Measurements from ENCODE around the gene NWD2.

Gene NWD2

DNA sequence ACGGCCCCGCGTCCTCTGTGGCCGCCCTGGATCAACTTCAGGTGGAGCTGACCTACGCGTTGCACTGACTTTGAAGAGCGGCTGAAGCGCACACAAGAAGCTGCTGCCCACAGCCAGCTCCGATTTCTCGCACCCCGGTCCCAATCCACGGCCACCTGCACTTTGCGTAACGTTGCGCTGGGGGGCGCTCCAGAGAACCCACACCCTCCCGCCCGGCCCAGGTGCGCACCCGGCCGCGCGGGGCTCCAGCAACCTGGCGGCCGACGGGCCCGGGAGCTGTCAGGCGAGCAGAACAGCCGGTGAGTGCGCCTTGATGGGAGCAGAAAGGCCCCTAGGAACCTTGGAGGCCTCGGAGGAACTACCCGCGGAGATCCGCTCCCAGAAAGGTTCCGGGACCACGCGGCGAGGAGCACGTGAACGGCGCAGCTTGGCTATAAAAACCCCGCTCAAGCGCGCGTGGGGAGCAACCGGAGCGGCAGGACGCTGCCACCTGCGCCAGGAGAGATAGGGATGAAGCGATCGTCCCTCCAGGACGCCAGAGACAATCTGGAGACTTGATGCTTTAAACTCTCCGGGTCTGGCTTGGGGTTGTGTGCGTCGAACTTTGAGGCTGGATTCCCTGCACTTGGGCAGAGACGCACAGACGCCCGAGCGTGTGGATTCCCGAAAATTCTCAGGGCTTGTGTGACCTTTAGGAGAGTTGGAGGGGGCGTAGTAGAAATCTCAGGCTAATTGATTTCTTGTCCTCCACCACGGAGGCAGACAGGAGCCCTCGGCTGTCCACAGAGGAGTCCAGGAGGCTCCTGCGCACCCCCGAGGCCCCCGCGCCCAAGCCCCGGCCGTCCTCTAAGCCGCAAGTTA is 591 bp upstream of the NWD2 start:
- Histone ChIP-seq H3K27me3 (ENCODE audit: low read depth) (no peaks in the 10 kb centered on the region), H3K36me3 (replicated peaks) (no peaks in the 10 kb centered on the region), H3K9me3 (no peaks in the 10 kb centered on the region), H3K4me1 (no peaks in the 10 kb centered on the region), H3K4me3 (no peak overlapping the region)
- no peak for DNase-seq (ENCODE audit: low spot score in 2 of 2)
- in situ Hi-C loops (cut with MboI; ENCODE audit: low sequenced_read_pairs), result no loop called here

DNA sequence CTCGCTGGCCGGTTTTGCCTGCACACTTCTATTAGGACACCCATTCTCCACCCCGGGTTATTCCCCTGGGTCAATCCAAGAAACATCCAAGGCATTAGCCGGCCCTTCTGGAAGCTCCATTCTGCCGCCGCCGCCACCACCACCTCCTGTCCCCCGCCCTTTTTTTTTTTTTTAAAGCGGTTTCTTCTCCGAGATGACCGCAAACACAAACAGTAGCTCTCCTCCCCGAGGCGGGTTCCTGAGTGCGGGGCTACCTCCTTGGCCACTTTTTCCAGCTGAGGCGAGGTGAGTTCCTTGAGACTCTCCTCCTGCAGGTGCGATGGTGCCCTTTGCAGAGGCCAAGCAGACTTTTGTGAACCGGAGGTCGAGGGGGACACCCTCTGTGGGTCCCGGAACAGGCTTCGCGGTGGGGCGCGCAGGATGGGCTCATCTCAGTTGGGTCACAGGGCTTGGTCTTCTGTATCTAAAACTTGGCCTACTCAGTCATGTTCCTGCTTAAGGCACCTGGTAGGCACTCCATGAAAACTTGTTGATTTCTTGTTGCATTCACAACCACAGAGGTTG is 930 bp downstream of the NWD2 start:
- Histone ChIP-seq H3K27me3 (ENCODE audit: low read depth) (no peaks in the 10 kb centered on the region), H3K9me3 (no peaks in the 10 kb centered on the region), H3K4me1 (no peaks in the 10 kb centered on the region), H3K36me3 (replicated peaks) (no peaks in the 10 kb centered on the region), H3K4me3 (no peak overlapping the region)
- no peak for DNase-seq (ENCODE audit: low spot score in 2 of 2)
- in situ Hi-C loops (cut with MboI; ENCODE audit: low sequenced_read_pairs), result no loop called here

DNA sequence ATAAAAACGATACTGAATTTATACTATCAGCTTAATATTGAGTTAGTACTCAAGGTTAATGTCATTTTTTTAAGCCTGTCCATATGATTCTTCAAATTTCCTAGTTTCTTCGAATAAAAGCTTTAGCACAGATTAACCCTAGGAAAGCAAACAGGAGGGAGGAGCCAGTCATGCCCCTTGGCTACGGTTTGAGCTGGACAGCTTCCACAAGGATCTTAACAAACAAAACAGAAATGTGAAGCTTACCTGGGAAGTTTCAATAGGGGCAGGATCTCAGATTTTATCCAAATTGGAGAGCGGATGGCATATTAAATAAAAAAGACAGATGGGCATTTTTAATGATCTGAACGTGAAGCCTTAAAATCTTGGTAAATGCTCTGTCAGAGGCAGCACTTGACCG is 2.3 kb downstream of the NWD2 start:
- no peaks in the 10 kb centered on the region for H3K27me3 ChIP-seq (ENCODE audit: low read depth)
- in situ Hi-C loops (cut with MboI; ENCODE audit: low sequenced_read_pairs), result no loop called here
- no peaks in the 10 kb centered on the region for H3K4me1 ChIP-seq
- no peaks in the 10 kb centered on the region for H3K9me3 ChIP-seq
- no peaks in the 10 kb centered on the region for H3K36me3 ChIP-seq (replicated peaks)
- H3K4me3 ChIP-seq, result no peak overlapping the region
- no peak for DNase-seq (ENCODE audit: low spot score in 2 of 2)

DNA sequence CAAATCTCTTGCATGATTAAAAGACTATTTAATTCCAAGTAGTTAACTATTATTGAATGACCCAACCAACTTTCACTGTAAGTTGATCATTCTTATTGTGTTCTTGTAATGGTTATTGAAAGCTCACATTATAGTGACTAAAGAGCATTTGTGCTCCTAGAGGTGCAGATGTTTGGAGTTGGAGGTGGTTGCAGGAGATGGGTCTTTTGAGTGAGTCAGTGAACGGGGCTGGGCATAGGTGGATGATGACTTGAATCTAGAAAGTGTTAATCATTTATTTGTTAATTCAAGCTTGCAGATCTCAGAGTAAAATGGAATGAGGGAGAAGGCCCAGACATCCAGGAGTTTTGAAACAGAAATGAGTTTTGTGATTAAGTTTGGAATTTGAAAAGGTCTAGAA is 13.7 kb downstream of the NWD2 start:
- H3K9me3 ChIP-seq, result no peaks in the 10 kb centered on the region
- no peak overlapping the region for H3K4me3 ChIP-seq
- H3K27me3 ChIP-seq (ENCODE audit: low read depth), result no peaks in the 10 kb centered on the region
- no peaks in the 10 kb centered on the region for H3K36me3 ChIP-seq (replicated peaks)
- no peaks in the 10 kb centered on the region for H3K4me1 ChIP-seq
- in situ Hi-C loops (cut with MboI; ENCODE audit: low sequenced_read_pairs), result no loop called here
- DNase-seq (ENCODE audit: low spot score in 2 of 2), result no peak

DNA sequence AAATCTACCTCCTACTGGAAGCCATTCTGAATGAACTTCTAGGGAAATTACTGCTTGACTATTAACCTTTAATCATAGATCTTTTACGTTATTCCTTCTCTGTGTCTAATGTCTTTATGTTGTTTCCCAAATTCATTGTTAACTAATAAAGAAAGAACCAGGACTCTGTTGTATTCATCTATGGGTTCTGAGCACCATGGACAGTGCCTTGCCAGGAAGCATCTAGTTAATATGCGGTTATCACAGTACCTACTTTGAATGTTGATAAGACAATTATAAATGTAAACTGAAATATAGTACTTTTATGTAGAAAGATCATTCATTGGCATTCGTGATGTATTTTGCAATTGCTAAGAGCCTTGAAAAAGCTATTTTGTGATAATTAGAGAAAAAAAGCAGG is 23.8 kb downstream of the NWD2 start:
- Histone ChIP-seq H3K9me3 (no peaks in the 10 kb centered on the region), H3K4me1 (no peaks in the 10 kb centered on the region), H3K27me3 (ENCODE audit: low read depth) (no peaks in the 10 kb centered on the region), H3K4me3 (no peak overlapping the region), H3K36me3 (replicated peaks) (no peaks in the 10 kb centered on the region)
- no peak for DNase-seq (ENCODE audit: low spot score in 2 of 2)
- in situ Hi-C loops (cut with MboI; ENCODE audit: low sequenced_read_pairs), result no loop called here

DNA sequence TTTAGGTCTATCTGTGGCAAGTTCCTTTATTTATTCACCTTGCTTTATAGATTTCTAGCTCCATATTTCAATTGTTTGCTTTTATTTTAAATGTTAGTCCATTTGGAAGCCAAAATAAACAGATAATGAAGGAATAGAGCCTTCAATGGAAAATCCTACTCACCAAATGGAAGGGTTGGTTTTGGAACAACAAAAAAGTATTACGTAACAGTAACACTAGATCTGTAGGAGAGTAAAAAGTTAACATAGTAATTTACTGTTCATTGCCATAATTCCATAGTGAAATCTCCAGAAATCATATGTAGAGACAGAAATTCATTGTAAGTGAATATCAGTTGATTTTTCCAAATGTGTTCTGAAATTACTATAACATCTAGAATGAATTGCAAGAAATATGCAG is 34.6 kb downstream of the NWD2 start:
- Histone ChIP-seq H3K9me3 (no peaks in the 10 kb centered on the region), H3K4me1 (no peaks in the 10 kb centered on the region), H3K36me3 (replicated peaks) (no peaks in the 10 kb centered on the region), H3K4me3 (no peak overlapping the region), H3K27me3 (ENCODE audit: low read depth) (no peaks in the 10 kb centered on the region)
- no peak for DNase-seq (ENCODE audit: low spot score in 2 of 2)
- in situ Hi-C loops (cut with MboI; ENCODE audit: low sequenced_read_pairs), result no loop called here

DNA sequence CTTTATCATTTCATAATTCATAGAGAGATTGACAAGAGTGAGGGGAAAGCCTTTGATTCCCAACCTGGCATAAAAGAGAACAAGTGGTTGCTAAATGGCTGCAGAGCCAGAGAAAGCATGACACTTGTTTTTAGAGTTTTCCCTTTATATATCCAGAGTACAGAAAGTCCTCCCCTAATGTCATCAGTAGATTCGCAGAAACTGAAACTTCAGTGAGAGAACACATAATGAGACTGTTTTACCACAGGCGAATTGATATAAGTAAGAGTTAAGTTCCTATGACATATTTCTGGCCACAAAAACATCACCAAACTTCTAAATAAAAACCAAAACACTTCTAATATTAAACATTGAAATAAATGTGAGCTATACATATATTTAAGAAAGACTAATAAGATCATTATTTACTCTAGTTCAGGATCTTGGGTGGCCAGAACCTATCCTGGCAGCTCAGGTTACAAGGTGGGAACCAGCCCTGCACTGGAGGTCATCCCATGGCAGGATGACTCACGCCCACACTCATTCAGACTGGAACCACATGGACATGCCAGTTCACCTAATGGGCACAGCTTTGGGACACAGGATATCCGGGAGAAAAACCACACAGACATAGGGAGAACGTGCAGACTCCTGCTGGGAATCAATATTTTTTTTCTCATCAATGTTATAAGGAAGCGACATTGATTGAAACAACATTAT is 35.5 kb downstream of the NWD2 start:
- no peaks in the 10 kb centered on the region for H3K9me3 ChIP-seq
- in situ Hi-C loops (cut with MboI; ENCODE audit: low sequenced_read_pairs), result no loop called here
- H3K36me3 ChIP-seq (replicated peaks), result no peaks in the 10 kb centered on the region
- H3K27me3 ChIP-seq (ENCODE audit: low read depth), result no peaks in the 10 kb centered on the region
- no peak overlapping the region for H3K4me3 ChIP-seq
- no peaks in the 10 kb centered on the region for H3K4me1 ChIP-seq
- no peak for DNase-seq (ENCODE audit: low spot score in 2 of 2)

DNA sequence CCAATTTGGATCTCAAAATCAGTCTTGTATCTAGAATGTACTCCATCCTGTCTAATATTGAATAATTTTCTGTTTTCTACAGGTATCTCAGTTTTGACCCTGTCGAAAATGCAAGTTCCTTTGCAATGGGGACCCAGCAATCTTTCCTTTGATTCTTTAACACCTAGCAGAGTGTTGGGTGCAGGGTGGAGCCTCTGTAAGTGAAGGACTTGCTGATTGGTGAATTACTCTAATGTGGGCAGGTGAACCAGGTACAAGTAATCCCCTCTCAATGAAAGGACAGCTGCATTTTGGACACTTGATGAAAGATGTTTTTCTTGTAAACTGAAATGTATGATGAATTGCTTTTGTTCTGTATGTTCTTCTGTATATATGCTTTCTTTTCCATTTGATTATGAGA is 54.9 kb downstream of the NWD2 start:
- Histone ChIP-seq H3K27me3 (ENCODE audit: low read depth) (no peaks in the 10 kb centered on the region; the same call in 1 of the 2 replicates), H3K4me3 (no peak overlapping the region), H3K9me3 (no peaks in the 10 kb centered on the region), H3K4me1 (no peaks in the 10 kb centered on the region), H3K36me3 (replicated peaks) (no peaks in the 10 kb centered on the region)
- in situ Hi-C loops (cut with MboI; ENCODE audit: low sequenced_read_pairs), result no loop called here
- no peak for DNase-seq (ENCODE audit: low spot score in 2 of 2)

DNA sequence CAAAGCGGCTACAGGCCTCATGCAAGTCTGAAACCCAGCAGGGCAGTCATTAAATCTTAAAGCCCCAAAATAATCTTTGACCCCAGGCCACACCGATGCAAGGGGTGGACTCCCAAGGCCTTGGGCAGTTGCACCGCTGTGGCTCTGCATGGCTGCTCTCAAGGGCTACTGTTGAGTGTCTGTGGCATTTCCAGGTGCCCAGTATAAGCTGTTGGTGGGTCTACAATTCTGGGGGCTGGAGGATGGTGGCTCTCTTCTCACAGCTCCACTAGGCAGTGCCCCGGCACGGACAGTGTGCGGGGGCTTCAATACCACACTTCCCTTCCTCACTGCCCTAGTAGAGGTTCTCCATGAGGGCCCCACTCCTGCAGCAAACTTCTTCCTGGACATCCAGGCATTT is 60.1 kb downstream of the NWD2 start:
- in situ Hi-C loops (cut with MboI; ENCODE audit: low sequenced_read_pairs), result no loop called here
- no peaks in the 10 kb centered on the region; the same call in 1 of the 2 replicates for H3K27me3 ChIP-seq (ENCODE audit: low read depth)
- DNase-seq (ENCODE audit: low spot score in 2 of 2), result no peak
- H3K4me3 ChIP-seq, result no peak overlapping the region
- H3K4me1 ChIP-seq, result no peaks in the 10 kb centered on the region
- H3K36me3 ChIP-seq (replicated peaks), result no peaks in the 10 kb centered on the region
- no peaks in the 10 kb centered on the region for H3K9me3 ChIP-seq

DNA sequence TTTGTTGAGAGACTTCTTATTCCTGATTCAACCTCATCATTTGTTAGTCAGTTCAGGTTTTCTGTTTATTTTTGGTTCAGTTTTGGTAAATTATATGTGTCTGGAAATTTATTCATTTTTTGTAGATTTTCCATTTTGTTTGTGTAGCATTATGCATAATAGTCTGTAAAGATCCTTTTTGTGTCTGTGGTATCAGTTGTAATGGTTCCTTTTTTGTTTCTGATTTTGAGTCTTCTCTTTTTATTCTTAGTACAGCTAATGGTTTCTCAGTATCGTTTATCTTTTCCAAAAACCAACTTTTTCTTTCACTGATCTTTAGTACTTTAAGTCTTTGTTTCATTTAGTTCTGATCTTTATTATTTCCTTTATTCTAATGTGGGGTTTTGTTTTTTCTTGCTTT is 61.4 kb downstream of the NWD2 start:
- Histone ChIP-seq H3K4me1 (no peaks in the 10 kb centered on the region), H3K36me3 (replicated peaks) (no peaks in the 10 kb centered on the region), H3K4me3 (no peak overlapping the region), H3K9me3 (no peaks in the 10 kb centered on the region), H3K27me3 (ENCODE audit: low read depth) (no peaks in the 10 kb centered on the region)
- DNase-seq (ENCODE audit: low spot score in 2 of 2), result no peak
- in situ Hi-C loops (cut with MboI; ENCODE audit: low sequenced_read_pairs), result no loop called here

DNA sequence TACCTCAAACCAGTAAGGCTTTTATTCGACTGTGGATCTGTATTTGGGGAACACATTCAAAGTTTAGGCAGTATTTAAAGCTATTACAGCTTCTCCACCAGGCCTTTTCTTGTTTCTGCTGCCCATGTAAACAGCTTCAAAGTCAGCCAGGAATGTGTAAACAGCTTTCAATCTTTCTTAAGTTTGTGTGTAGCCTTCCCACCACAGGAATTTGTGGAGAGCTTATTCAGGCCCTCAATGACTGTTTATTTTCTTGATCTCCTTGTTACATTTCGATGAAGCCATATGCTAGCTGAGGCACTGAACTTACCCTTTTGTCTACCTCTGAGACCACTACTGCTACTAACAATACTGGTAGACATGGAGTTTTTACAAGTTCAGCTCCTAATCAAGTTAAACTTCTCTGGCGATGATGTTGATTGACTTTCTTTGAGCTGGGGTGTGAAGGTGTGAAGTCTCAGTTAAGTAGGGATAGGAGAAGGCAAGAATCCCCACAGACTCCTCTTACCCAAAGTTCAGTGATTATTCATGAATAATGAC is 72.6 kb downstream of the NWD2 start:
- DNase-seq (ENCODE audit: low spot score in 2 of 2), result no peak
- Histone ChIP-seq H3K4me1 (no peaks in the 10 kb centered on the region), H3K4me3 (no peak overlapping the region), H3K27me3 (ENCODE audit: low read depth) (no peaks in the 10 kb centered on the region), H3K36me3 (replicated peaks) (no peaks in the 10 kb centered on the region), H3K9me3 (no peaks in the 10 kb centered on the region)
- in situ Hi-C loops (cut with MboI; ENCODE audit: low sequenced_read_pairs), result no loop called here

DNA sequence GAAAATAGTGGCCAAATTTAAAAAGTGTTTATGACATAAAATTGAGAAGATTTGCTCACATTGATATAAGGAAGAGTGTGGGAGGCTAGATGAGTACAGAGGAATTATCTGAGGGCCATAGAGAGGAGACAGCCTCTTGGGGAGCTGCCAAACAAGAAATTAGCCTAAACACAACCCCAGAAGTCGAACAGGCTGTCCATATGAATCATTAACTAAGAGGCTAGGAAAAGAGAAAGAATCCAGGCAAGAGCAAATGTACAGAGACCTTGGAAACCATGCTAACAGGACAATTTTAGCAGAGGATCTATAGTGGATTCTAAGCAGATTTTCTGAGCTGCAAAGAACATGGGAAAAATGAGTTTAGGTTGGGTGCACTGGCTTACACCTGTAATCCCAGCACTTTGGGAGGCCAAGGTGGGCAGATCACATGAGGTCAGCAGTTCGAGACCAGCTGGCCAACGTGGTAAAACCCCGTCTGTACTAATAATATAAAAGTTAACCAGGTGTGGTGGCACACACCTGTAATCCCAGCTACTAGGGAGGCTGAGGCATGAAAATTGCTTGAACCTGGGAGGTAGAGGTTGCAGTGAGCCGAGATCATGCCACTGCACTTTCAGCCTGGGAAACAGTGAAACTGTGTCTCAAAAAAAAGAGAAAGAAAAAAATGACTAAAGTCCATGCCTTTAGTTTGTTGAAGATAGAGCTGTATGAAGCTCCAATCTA is 76.1 kb downstream of the NWD2 start:
- H3K27me3 ChIP-seq (ENCODE audit: low read depth), result no peaks in the 10 kb centered on the region
- in situ Hi-C loops (cut with MboI; ENCODE audit: low sequenced_read_pairs), result no loop called here
- no peaks in the 10 kb centered on the region for H3K4me1 ChIP-seq
- no peaks in the 10 kb centered on the region for H3K36me3 ChIP-seq (replicated peaks)
- no peak overlapping the region for H3K4me3 ChIP-seq
- no peak for DNase-seq (ENCODE audit: low spot score in 2 of 2)
- H3K9me3 ChIP-seq, result no peaks in the 10 kb centered on the region

DNA sequence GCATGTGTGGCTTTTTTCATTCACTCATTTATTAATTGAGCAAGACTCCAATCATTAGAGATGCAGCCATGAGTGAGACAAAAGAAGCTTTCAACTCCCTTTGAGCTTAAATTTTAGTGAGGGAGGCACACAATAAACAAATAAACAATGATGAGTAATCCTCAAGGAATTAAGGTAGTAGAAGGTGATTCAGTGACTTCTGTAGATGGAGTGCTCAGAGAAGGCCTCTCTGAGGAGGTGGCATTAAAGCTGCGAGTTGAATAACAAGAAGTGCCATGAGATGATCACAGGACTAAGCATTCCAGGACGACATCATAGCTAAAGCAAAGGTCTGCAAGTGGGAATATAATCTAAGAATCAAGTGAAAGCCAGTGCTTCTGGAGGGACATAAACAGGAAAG is 77.6 kb downstream of the NWD2 start:
- DNase-seq (ENCODE audit: low spot score in 2 of 2), result no peak
- no peak overlapping the region for H3K4me3 ChIP-seq
- no peaks in the 10 kb centered on the region for H3K27me3 ChIP-seq (ENCODE audit: low read depth)
- H3K36me3 ChIP-seq (replicated peaks), result no peaks in the 10 kb centered on the region
- no peaks in the 10 kb centered on the region for H3K4me1 ChIP-seq
- in situ Hi-C loops (cut with MboI; ENCODE audit: low sequenced_read_pairs), result no loop called here
- H3K9me3 ChIP-seq, result no peaks in the 10 kb centered on the region

Data from HAP-1 (cell line).